NCI-H1436 treated with DMSO at 0.1 percent for 48 hours (cell line): ENCODE data around the gene SOX18.
"Not testable (repeated sequence)": the region's sequence is repeated elsewhere in the genome, so short reads cannot be mapped to it uniquely, and the experiment has no call there.

Experiments
- DNase-seq: peaks from one replicate; lab custom pipeline; 2025; lab: John Stamatoyannopoulos, UW

SOX18 gene

GRCh38 chr20:64049060-64049877 is at the start of gene SOX18:
TSS of gene SOX18 (minus strand) at chr20:64049639. CDS start at chr20:64049516, 123 bp downstream.
- no peak for DNase-seq

GRCh38 chr20:64098471-64099013 is 49.1 kb upstream of the SOX18 start:
- no peak for DNase-seq

- DNase-seq = no peak
Observed at GRCh38 chr20:64096535-64096934, 47.1 kb upstream of the SOX18 start.

GRCh38 chr20:64095927-64096326 is 46.5 kb upstream of the SOX18 start:
- no peak for DNase-seq

GRCh38 chr20:64095455-64095854 is 46.0 kb upstream of the SOX18 start:
- no peak for DNase-seq

GRCh38 chr20:64093013-64093503 is 43.6 kb upstream of the SOX18 start:
- no peak for DNase-seq

GRCh38 chr20:64092258-64093012 is 43.0 kb upstream of the SOX18 start:
- DNase-seq = no peak

- DNase-seq = no peak
Observed at GRCh38 chr20:64091770-64092169, 42.3 kb upstream of the SOX18 start.

GRCh38 chr20:64091340-64091739 is 41.9 kb upstream of the SOX18 start:
- no peak for DNase-seq

- DNase-seq = no peak
Observed at GRCh38 chr20:64090165-64090564, 40.7 kb upstream of the SOX18 start.

GRCh38 chr20:64088586-64088985 is 39.1 kb upstream of the SOX18 start:
- not testable (repeated sequence) for DNase-seq

GRCh38 chr20:64087226-64087825 is 37.9 kb upstream of the SOX18 start:
- DNase-seq = not testable (repeated sequence)

GRCh38 chr20:64086801-64087200 is 37.4 kb upstream of the SOX18 start:
- DNase-seq = no peak

GRCh38 chr20:64084685-64085152 is 35.3 kb upstream of the SOX18 start:
- DNase-seq = no peak

GRCh38 chr20:64083804-64084684 is 34.6 kb upstream of the SOX18 start, which contains the start of gene LKAAEAR1:
TSS of gene LKAAEAR1 (minus strand) at chr20:64084398. CDS start at chr20:64084219, 179 bp downstream.
- no peak for DNase-seq

- DNase-seq = no peak
Observed at GRCh38 chr20:64083378-64083803, 34.0 kb upstream of the SOX18 start.

- no peak for DNase-seq
Observed at GRCh38 chr20:64082820-64083377, 33.5 kb upstream of the SOX18 start.

- DNase-seq = no peak
Observed at GRCh38 chr20:64082126-64082731, 32.8 kb upstream of the SOX18 start.

GRCh38 chr20:64081624-64081964 is 32.2 kb upstream of the SOX18 start:
- DNase-seq = no peak
